AG04450 (cell line): ENCODE results near the gene SLC13A3. TPM values are rescaled to one million over a fixed set of nuclear protein-coding genes. Genes with fewer than 3 reads are reported as not detected.

Experiments
- CTCF ChIA-PET: fragments of 300-600, 350-600 bp; formaldehyde crosslinking; extraction: SDS; loops from one replicate; lab custom pipeline; 2022; ENCODE audit warnings: antibody characterized with exemption, inconsistent platforms; lab: Charles Lee
- POLR2A ChIA-PET: fragments of 350-600 bp; formaldehyde crosslinking; extraction: SDS; loops from one replicate; lab custom pipeline; 2021; ENCODE audit warnings: antibody characterized with exemption, inconsistent platforms; lab: Yijun Ruan, JAX
- DNase-seq: peaks from one replicate; pipeline ENCODE4 v3.0.0-alpha.2; 2011; ENCODE audit warnings: low read depth, low spot score
- H3K27ac ChIP-seq: one replicate; pipeline ENCODE4 v1.5.1; 2012; ENCODE audit warnings: low read depth, low read length, control low read depth
- H3K27me3 ChIP-seq: one replicate; pipeline ENCODE4 v1.6.0; 2012; ENCODE audit warnings: low read length; ENCODE audit not compliant: control insufficient read depth, insufficient read depth
- H3K4me3 ChIP-seq: 2 replicates; pipeline ENCODE4 v1.5.1; 2011; ENCODE audit warnings: mild to moderate bottlenecking, low read depth, low read length, control low read depth
- H3K9me3 ChIP-seq: 2 replicates; pipeline ENCODE4 v1.5.1; 2012; ENCODE audit warnings: low read length; ENCODE audit not compliant: control insufficient read depth, insufficient read depth
- CTCF ChIP-seq: IDR thresholded peaks from 2 replicates; pipeline ENCODE4 v1.5.1; 2011; ENCODE audit warnings: low read depth, low read length, control low read depth, inconsistent platforms
- polyA plus RNA-seq: library from polyadenylated mRNA; depleted of rRNA; stranded (reverse); fragments of >200 nt; gene quantifications from 2 replicates; pipeline ENCODE4 v1.2.3, GENCODE V29; 2011

Gene SLC13A3
- polyA plus RNA-seq, 1 experiment: 2.4 TPM

GRCh38 chr20:46644733-46645132, 6.5 kb downstream of the SLC13A3 start:
- peaks cover 7% of the 10 kb centered on the region for H3K27me3 ChIP-seq
- H3K27ac ChIP-seq: no peak overlapping the region
- POLR2A ChIA-PET: no interaction called here
- no peak overlapping the region for H3K4me3 ChIP-seq
- no peak for DNase-seq
- H3K9me3 ChIP-seq: no peaks in the 10 kb centered on the region; the same call in 1 of the 2 replicates
- CTCF ChIA-PET: no interaction called here
- no peak for TF ChIP-seq CTCF

- CTCF ChIA-PET: no interaction called here
- TF ChIP-seq CTCF: no peak
Measured at GRCh38 chr20:46644160-46644559, 7.1 kb downstream of the SLC13A3 start.

GRCh38 chr20:46642969-46643343, 8.3 kb downstream of the SLC13A3 start:
- no peak for TF ChIP-seq CTCF
- ChIA-PET POLR2A (no interaction called here), CTCF (no interaction called here)
- Histone ChIP-seq H3K27ac (no peak overlapping the region), H3K27me3 (peaks cover 2% of the 10 kb centered on the region), H3K4me3 (no peak overlapping the region), H3K9me3 (no peaks in the 10 kb centered on the region; the same call in 1 of the 2 replicates)
- no peak for DNase-seq

More at GRCh38 chr20:46644160-46644559, 7.1 kb downstream of the SLC13A3 start:
- Histone ChIP-seq H3K27me3 (peaks cover 3% of the 10 kb centered on the region), H3K4me3 (no peak overlapping the region), H3K27ac (no peak overlapping the region), H3K9me3 (no peaks in the 10 kb centered on the region; the same call in 1 of the 2 replicates)
- no peak for DNase-seq
- POLR2A ChIA-PET: no interaction called here

GRCh38 chr20:46642265-46642968, 8.8 kb downstream of the SLC13A3 start:
- POLR2A ChIA-PET: no interaction called here
- no peaks in the 10 kb centered on the region; the same call in 1 of the 2 replicates for H3K9me3 ChIP-seq
- H3K27ac ChIP-seq: no peak overlapping the region
- DNase-seq: no peak
- no peak for TF ChIP-seq CTCF
- CTCF ChIA-PET: no interaction called here
- H3K27me3 ChIP-seq: peaks cover 2% of the 10 kb centered on the region
- H3K4me3 ChIP-seq: no peak overlapping the region

- no peak overlapping the region for H3K27ac ChIP-seq
- H3K4me3 ChIP-seq: no peak overlapping the region
- ChIA-PET POLR2A (no interaction called here), CTCF (no interaction called here)
- no peak for TF ChIP-seq CTCF
- DNase-seq: no peak
- peaks cover 2% of the 10 kb centered on the region for H3K27me3 ChIP-seq
- H3K9me3 ChIP-seq: no peaks in the 10 kb centered on the region; the same call in 1 of the 2 replicates
Measured at GRCh38 chr20:46641424-46641823, 9.8 kb downstream of the SLC13A3 start.
